ENCODE data around the gene MSRB3.

DNA sequence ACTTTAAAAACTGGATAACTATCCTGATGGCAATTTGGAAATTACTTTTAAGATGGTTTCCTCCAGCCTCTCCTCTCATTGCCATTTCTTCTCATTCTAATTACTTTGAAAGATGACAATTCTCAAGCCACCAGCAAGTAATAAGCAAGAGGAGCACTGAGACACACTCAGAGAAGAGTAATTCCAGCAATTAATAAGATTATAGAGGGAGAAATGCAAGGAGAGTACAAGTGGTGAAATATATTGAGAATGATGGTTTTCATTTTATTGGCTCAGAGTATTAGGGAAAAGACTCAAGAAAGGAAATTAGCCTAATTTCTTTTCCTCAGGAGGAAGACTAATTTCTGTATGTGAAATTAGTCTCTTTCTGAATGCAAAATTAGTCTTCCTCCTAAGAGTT, 20.5 kb upstream of the MSRB3 start:
- no peak for TF ChIP-seq POLR2AphosphoS5 (IDR thresholded peaks at IDR 0.05)
- TF ChIP-seq, protein P1, sequence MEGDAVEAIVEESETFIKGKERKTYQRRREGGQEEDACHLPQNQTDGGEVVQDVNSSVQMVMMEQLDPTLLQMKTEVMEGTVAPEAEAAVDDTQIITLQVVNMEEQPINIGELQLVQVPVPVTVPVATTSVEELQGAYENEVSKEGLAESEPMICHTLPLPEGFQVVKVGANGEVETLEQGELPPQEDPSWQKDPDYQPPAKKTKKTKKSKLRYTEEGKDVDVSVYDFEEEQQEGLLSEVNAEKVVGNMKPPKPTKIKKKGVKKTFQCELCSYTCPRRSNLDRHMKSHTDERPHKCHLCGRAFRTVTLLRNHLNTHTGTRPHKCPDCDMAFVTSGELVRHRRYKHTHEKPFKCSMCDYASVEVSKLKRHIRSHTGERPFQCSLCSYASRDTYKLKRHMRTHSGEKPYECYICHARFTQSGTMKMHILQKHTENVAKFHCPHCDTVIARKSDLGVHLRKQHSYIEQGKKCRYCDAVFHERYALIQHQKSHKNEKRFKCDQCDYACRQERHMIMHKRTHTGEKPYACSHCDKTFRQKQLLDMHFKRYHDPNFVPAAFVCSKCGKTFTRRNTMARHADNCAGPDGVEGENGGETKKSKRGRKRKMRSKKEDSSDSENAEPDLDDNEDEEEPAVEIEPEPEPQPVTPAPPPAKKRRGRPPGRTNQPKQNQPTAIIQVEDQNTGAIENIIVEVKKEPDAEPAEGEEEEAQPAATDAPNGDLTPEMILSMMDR (IDR thresholded peaks at IDR 0.05) = no peak
- no peak for TF ChIP-seq POLR2A (IDR thresholded peaks at IDR 0.05)
